Measurements from ENCODE around the gene CACNA2D4. TPM values are rescaled to one million over a fixed set of nuclear protein-coding genes. Genes with fewer than 3 reads are reported as not detected.

CACNA2D4 gene
- total RNA-seq, 1 donor, result 0.72 TPM

GRCh38 chr12:1769809-1770494 lies 148.5 kb downstream of the CACNA2D4 start:
- Histone ChIP-seq H3K79me2 (ENCODE audit: insufficient read depth, low read length) (peaks cover 14% of the 10 kb centered on the region), H3K27me3 (ENCODE audit: insufficient read depth, low read length) (no peaks in the 10 kb centered on the region), H3K9me3 (ENCODE audit: low read depth, low read length) (no peaks in the 10 kb centered on the region), H3K27ac (ENCODE audit: low read depth, low read length) (no peak overlapping the region), H4K20me1 (ENCODE audit: insufficient read depth, low read length) (no peaks in the 10 kb centered on the region), H3K4me3 (ENCODE audit: insufficient read depth, low read length) (no peak overlapping the region), H2AFZ (ENCODE audit: low read length) (no peak overlapping the region), H3K4me2 (ENCODE audit: insufficient read depth, low read length) (no peak overlapping the region), H3K36me3 (ENCODE audit: insufficient read depth, low read length) (no peaks in the 10 kb centered on the region), H3K4me1 (ENCODE audit: insufficient read depth, low read length) (no peaks in the 10 kb centered on the region)
- TF ChIP-seq CTCF (IDR thresholded peaks at IDR 0.05; ENCODE audit: extremely low read depth, low read depth, low read length), result no peak
- DNase-seq (ENCODE audit: insufficient read length, low spot score, missing footprints), result no peak

- Histone ChIP-seq H3K4me1 (ENCODE audit: insufficient read depth, low read length) (no peaks in the 10 kb centered on the region), H3K4me2 (ENCODE audit: insufficient read depth, low read length) (no peak overlapping the region), H3K4me3 (ENCODE audit: insufficient read depth, low read length) (no peak overlapping the region), H4K20me1 (ENCODE audit: insufficient read depth, low read length) (no peaks in the 10 kb centered on the region), H2AFZ (ENCODE audit: low read length) (no peak overlapping the region), H3K36me3 (ENCODE audit: insufficient read depth, low read length) (no peaks in the 10 kb centered on the region), H3K9me3 (ENCODE audit: low read depth, low read length) (no peaks in the 10 kb centered on the region), H3K27ac (ENCODE audit: low read depth, low read length) (no peak overlapping the region), H3K27me3 (ENCODE audit: insufficient read depth, low read length) (no peaks in the 10 kb centered on the region), H3K79me2 (ENCODE audit: insufficient read depth, low read length) (peaks cover 16% of the 10 kb centered on the region)
- DNase-seq (ENCODE audit: insufficient read length, low spot score, missing footprints), result no peak
- no peak for TF ChIP-seq CTCF (IDR thresholded peaks at IDR 0.05; ENCODE audit: extremely low read depth, low read depth, low read length)
Observed at GRCh38 chr12:1768615-1769014, 149.8 kb downstream of the CACNA2D4 start.

- H3K4me2 ChIP-seq (ENCODE audit: insufficient read depth, low read length), result no peak overlapping the region
- no peaks in the 10 kb centered on the region for H3K4me1 ChIP-seq (ENCODE audit: insufficient read depth, low read length)
- H2AFZ ChIP-seq (ENCODE audit: low read length), result no peak overlapping the region
- no peak for DNase-seq (ENCODE audit: insufficient read length, low spot score, missing footprints)
- H3K27ac ChIP-seq (ENCODE audit: low read depth, low read length), result no peak overlapping the region
- TF ChIP-seq CTCF (IDR thresholded peaks at IDR 0.05; ENCODE audit: extremely low read depth, low read depth, low read length), result no peak
- H3K36me3 ChIP-seq (ENCODE audit: insufficient read depth, low read length), result no peaks in the 10 kb centered on the region
- peaks cover 19% of the 10 kb centered on the region for H3K79me2 ChIP-seq (ENCODE audit: insufficient read depth, low read length)
- no peak overlapping the region for H3K4me3 ChIP-seq (ENCODE audit: insufficient read depth, low read length)
- H4K20me1 ChIP-seq (ENCODE audit: insufficient read depth, low read length), result no peaks in the 10 kb centered on the region
- H3K27me3 ChIP-seq (ENCODE audit: insufficient read depth, low read length), result no peaks in the 10 kb centered on the region
- H3K9me3 ChIP-seq (ENCODE audit: low read depth, low read length), result no peaks in the 10 kb centered on the region
Observed at GRCh38 chr12:1767407-1768090, 150.9 kb downstream of the CACNA2D4 start.

GRCh38 chr12:1766110-1766509 lies 152.3 kb downstream of the CACNA2D4 start:
- no peak for TF ChIP-seq CTCF (IDR thresholded peaks at IDR 0.05; ENCODE audit: extremely low read depth, low read depth, low read length)
- H3K79me2 ChIP-seq (ENCODE audit: insufficient read depth, low read length), result peaks cover 25% of the 10 kb centered on the region

More at GRCh38 chr12:1766110-1766509, 152.3 kb downstream of the CACNA2D4 start:
- Histone ChIP-seq H3K4me2 (ENCODE audit: insufficient read depth, low read length) (no peak overlapping the region), H3K9me3 (ENCODE audit: low read depth, low read length) (no peaks in the 10 kb centered on the region), H3K4me3 (ENCODE audit: insufficient read depth, low read length) (no peak overlapping the region), H3K4me1 (ENCODE audit: insufficient read depth, low read length) (no peaks in the 10 kb centered on the region), H2AFZ (ENCODE audit: low read length) (no peak overlapping the region), H3K27me3 (ENCODE audit: insufficient read depth, low read length) (no peaks in the 10 kb centered on the region), H3K36me3 (ENCODE audit: insufficient read depth, low read length) (no peaks in the 10 kb centered on the region), H3K27ac (ENCODE audit: low read depth, low read length) (no peak overlapping the region), H4K20me1 (ENCODE audit: insufficient read depth, low read length) (no peaks in the 10 kb centered on the region)
- no peak for DNase-seq (ENCODE audit: insufficient read length, low spot score, missing footprints)
